ENCODE measurements around the gene MGAT4A.

Gene MGAT4A

GRCh38 chr2:98709535-98709934, 21.4 kb downstream of the MGAT4A start:
- H3K4me3 ChIP-seq (ENCODE audit: low read depth, low read length) = no peak overlapping the region
- TF ChIP-seq MYC (IDR thresholded peaks at IDR 0.05; ENCODE audit: low read depth, low read length) = no peak
- no peak for TF ChIP-seq CTCF (IDR thresholded peaks at IDR 0.05; ENCODE audit: low read depth, low read length)
- TF ChIP-seq MAX (IDR thresholded peaks at IDR 0.05; ENCODE audit: low read depth, low read length) = no peak
- TF ChIP-seq POLR2A (IDR thresholded peaks at IDR 0.05; ENCODE audit: extremely low read depth, insufficient read length) = no peak
- DNase-seq (ENCODE audit: low read depth) = no peak

GRCh38 chr2:98708396-98709186, 22.3 kb downstream of the MGAT4A start:
- no peak overlapping the region for H3K4me3 ChIP-seq (ENCODE audit: low read depth, low read length)
- TF ChIP-seq MYC (IDR thresholded peaks at IDR 0.05; ENCODE audit: low read depth, low read length) (no peak), CTCF (IDR thresholded peaks at IDR 0.05; ENCODE audit: low read depth, low read length) (no peak), POLR2A (IDR thresholded peaks at IDR 0.05; ENCODE audit: extremely low read depth, insufficient read length) (no peak), MAX (IDR thresholded peaks at IDR 0.05; ENCODE audit: low read depth, low read length) (no peak)

GRCh38 chr2:98706591-98706990, 24.3 kb downstream of the MGAT4A start:
- H3K4me3 ChIP-seq (ENCODE audit: low read depth, low read length) = no peak overlapping the region
- TF ChIP-seq CTCF (IDR thresholded peaks at IDR 0.05; ENCODE audit: low read depth, low read length) (no peak), MYC (IDR thresholded peaks at IDR 0.05; ENCODE audit: low read depth, low read length) (no peak), MAX (IDR thresholded peaks at IDR 0.05; ENCODE audit: low read depth, low read length) (no peak), POLR2A (IDR thresholded peaks at IDR 0.05; ENCODE audit: extremely low read depth, insufficient read length) (no peak)
- no peak for DNase-seq (ENCODE audit: low read depth)

More at GRCh38 chr2:98708396-98709186, 22.3 kb downstream of the MGAT4A start:
- no peak for DNase-seq (ENCODE audit: low read depth)

- no peak for DNase-seq (ENCODE audit: low read depth)
- no peak for TF ChIP-seq CTCF (IDR thresholded peaks at IDR 0.05; ENCODE audit: low read depth, low read length)
- no peak for TF ChIP-seq MAX (IDR thresholded peaks at IDR 0.05; ENCODE audit: low read depth, low read length)
- no peak for TF ChIP-seq POLR2A (IDR thresholded peaks at IDR 0.05; ENCODE audit: extremely low read depth, insufficient read length)
- TF ChIP-seq MYC (IDR thresholded peaks at IDR 0.05; ENCODE audit: low read depth, low read length) = no peak
These were observed 25.7 kb downstream of the MGAT4A start for GRCh38 chr2:98705333-98705617.

GRCh38 chr2:98704499-98705332, 26.2 kb downstream of the MGAT4A start:
- no peak for TF ChIP-seq MAX (IDR thresholded peaks at IDR 0.05; ENCODE audit: low read depth, low read length)
- no peak for TF ChIP-seq POLR2A (IDR thresholded peaks at IDR 0.05; ENCODE audit: extremely low read depth, insufficient read length)
- no peak for TF ChIP-seq CTCF (IDR thresholded peaks at IDR 0.05; ENCODE audit: low read depth, low read length)
- TF ChIP-seq MYC (IDR thresholded peaks at IDR 0.05; ENCODE audit: low read depth, low read length) = no peak
- DNase-seq (ENCODE audit: low read depth) = no peak
- H3K4me3 ChIP-seq (ENCODE audit: low read depth, low read length) = no peak overlapping the region

More at GRCh38 chr2:98705333-98705617, 25.7 kb downstream of the MGAT4A start:
- H3K4me3 ChIP-seq (ENCODE audit: low read depth, low read length) = no peak overlapping the region
